Measurements from ENCODE around the gene ZMYND19. TPM values are rescaled to one million over a fixed set of nuclear protein-coding genes. Genes with fewer than 3 reads are reported as not detected.
"Not testable (repeated sequence)": the region's sequence is repeated elsewhere in the genome, so short reads cannot be mapped to it uniquely, and the experiment has no call there.

Gene ZMYND19
- total RNA-seq, 4 donors from 2014 or later = 26.1 to 40.5 (median 38.1) TPM

DNA sequence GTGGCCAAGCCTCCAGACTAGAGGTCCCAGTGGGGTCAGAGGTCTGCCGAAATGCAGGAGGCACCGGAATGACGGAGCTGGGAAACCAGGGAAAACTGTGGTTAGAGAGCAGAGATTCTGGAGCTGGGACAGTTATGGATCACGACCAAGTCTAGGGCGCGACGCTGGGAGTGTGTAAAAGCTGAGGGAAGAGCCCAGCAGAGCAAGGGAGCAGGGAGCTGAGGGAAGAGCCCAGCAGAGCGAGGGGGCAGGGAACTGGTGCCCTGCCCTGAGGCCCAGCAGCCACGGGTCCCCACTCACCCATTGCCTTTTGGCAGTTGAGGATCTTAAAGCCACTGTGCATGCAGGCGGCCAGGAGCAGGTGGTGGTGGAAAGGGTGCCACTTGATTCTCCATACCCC is 26.2 kb downstream of the ZMYND19 start:
- intact Hi-C loops (cut with DNase I; ENCODE audit: low total_unique reads) = no loop called here
- WGBS, 2 donors = 87 to 88% methylated on average over 9 to 10 of the region's 10 CpGs
- H3K4me3 ChIP-seq (ENCODE audit: low read depth, poor library complexity, severe bottlenecking) = no peak overlapping the region
- TF ChIP-seq POLR2A (IDR thresholded peaks at IDR 0.05) = no peak
- TF ChIP-seq, protein P1, sequence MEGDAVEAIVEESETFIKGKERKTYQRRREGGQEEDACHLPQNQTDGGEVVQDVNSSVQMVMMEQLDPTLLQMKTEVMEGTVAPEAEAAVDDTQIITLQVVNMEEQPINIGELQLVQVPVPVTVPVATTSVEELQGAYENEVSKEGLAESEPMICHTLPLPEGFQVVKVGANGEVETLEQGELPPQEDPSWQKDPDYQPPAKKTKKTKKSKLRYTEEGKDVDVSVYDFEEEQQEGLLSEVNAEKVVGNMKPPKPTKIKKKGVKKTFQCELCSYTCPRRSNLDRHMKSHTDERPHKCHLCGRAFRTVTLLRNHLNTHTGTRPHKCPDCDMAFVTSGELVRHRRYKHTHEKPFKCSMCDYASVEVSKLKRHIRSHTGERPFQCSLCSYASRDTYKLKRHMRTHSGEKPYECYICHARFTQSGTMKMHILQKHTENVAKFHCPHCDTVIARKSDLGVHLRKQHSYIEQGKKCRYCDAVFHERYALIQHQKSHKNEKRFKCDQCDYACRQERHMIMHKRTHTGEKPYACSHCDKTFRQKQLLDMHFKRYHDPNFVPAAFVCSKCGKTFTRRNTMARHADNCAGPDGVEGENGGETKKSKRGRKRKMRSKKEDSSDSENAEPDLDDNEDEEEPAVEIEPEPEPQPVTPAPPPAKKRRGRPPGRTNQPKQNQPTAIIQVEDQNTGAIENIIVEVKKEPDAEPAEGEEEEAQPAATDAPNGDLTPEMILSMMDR (IDR thresholded peaks at IDR 0.05) = no peak
- no peak for DNase-seq (ENCODE audit: low spot score in 2 of 2)

DNA sequence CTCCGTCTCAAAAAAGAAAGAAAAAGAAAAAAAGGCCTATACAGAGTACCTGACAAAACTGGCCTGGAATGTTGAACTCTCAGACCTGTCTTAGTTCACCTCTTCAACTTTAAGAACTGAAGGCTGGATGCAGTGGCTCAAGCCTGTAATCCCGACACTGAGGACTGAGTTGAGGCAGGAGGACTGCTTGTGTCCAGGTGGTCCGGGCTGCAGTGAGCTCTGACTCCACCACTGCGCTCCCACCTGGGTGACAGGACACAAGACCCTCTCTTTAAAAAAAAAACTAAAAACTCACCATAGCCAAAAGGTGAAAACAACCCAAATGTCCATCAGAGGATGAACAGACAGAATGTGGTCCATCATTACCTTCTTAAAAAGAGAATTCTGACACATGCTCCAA is 32.2 kb downstream of the ZMYND19 start:
- TF ChIP-seq POLR2A (IDR thresholded peaks at IDR 0.05) = no peak
- TF ChIP-seq, protein P1 (IDR thresholded peaks at IDR 0.05) = no peak
- intact Hi-C loops (cut with DNase I; ENCODE audit: low total_unique reads) = no loop called here
- WGBS, 2 donors = 94% methylated on average over 4 of the region's 4 CpGs
- no peak for DNase-seq (ENCODE audit: low spot score in 2 of 2)
- no peak overlapping the region for H3K4me3 ChIP-seq (ENCODE audit: low read depth, poor library complexity, severe bottlenecking)

DNA sequence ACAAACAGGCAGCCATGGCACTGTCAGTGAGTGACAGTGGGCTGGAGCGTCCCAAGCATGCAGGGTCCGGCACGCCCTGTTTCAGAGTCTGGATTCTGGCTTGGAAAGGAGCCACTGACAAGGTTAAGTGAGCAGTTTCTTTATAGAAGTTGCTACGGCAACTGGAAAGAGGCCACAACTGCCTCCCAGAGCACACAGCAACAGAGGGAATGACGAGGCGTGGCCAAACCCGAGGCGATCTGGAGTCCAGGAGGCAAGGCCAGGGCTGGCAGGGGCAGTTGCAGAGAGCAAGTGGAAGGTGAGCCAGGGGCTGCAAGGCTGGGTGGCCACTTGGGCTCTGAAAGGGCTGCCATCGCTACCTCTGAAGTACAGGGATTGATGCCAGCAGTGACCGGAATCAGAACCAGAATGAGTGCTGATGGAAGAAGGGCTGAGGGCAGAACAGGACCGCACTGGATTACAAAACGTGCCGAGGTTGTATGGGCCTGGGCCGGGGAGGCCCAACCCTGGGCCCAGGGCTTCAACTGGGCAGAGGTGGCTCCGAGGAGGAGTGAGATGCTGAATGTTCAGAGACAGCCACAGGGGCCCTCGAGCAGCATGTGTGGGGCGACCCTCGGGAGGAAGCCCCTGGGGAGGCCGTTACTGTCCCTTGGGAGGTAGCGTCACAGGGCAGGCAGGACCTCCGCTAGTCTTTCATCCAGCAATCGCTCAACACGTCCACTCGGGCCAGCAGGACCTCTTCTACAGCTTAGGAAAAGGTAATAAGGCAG is 34.1 kb downstream of the ZMYND19 start:
- DNase-seq (ENCODE audit: low spot score in 2 of 2) = no peak
- H3K4me3 ChIP-seq (ENCODE audit: low read depth, poor library complexity, severe bottlenecking) = no peak overlapping the region
- no peak for TF ChIP-seq POLR2A (IDR thresholded peaks at IDR 0.05)
- WGBS, 2 donors = 78 to 80% methylated on average over 24 of the region's 24 CpGs
- intact Hi-C loops (cut with DNase I; ENCODE audit: low total_unique reads) = no loop called here

DNA sequence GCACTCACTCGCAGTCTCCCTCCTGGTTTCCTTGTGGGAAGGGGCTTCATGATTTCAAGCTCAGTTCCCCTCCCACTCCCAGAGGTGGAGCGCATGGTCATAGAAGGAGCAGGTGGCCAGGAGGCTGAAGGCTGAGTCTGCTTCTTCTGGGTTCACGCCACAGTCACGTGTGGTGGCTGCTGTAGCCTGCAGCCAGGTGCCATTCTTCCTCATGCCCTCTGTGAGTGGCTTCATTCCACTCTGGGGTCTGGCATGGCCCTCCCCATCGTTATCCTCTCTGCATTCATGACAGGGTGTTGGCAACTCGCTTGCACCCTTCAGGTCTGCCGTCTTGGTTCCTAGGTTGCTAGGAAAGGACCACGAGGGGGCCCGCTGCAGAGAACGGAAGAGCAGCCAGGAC is 35.1 kb downstream of the ZMYND19 start:
- H3K4me3 ChIP-seq (ENCODE audit: low read depth, poor library complexity, severe bottlenecking) = no peak overlapping the region
- WGBS, 2 donors = 90 to 91% methylated on average over 10 of the region's 10 CpGs
- TF ChIP-seq, protein P1 (IDR thresholded peaks at IDR 0.05) = no peak
- no peak for TF ChIP-seq POLR2A (IDR thresholded peaks at IDR 0.05)
- intact Hi-C loops (cut with DNase I; ENCODE audit: low total_unique reads) = no loop called here
- no peak for DNase-seq (ENCODE audit: low spot score in 2 of 2)

DNA sequence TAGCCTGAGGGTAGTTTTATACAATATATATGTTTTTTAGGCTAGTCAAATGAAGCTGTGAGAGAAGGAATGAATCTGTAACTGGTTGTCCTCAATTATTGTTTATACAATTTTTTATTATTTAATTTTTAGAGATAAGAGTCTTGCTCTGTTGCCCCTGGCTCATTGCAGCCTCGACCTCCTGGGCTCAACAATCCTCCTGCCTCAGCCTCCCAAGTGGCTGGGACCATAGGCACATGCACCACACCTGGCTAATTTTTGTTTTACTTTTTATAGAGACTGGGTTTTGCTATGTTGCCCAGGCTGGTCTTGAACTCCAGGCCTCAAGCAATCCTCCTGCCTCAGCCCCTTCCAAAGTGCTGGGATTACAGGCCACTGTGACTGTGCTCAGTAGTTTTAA is 36.0 kb downstream of the ZMYND19 start:
- 73 to 81% methylated on average over 1 of the region's 1 CpG for WGBS, 2 donors
- DNase-seq (ENCODE audit: low spot score in 2 of 2) = no peak
- TF ChIP-seq, protein P1 (IDR thresholded peaks at IDR 0.05) = no peak
- TF ChIP-seq POLR2A (IDR thresholded peaks at IDR 0.05) = no peak
- intact Hi-C loops (cut with DNase I; ENCODE audit: low total_unique reads) = no loop called here
- no peak overlapping the region for H3K4me3 ChIP-seq (ENCODE audit: low read depth, poor library complexity, severe bottlenecking)

DNA sequence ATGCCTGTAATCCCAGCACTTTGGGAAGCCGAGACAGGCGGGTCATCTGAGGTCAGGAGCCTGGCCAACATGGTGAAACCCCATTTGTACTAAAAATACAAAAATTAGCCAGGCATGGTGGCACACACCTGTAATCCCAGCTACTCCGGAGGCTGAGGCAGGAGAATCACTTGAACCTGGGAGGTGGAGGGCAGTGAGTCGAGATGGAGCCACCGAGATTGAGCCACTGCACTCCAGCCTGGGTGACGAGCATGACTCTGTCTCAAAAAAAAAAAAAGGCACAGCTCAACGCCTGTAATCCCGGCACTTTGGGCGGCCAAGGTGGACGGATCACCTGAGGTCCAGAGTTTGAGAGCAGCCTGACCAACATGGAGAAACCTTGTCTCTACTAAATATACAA is 36.7 kb downstream of the ZMYND19 start:
- DNase-seq (ENCODE audit: low spot score in 2 of 2); H3K4me3 ChIP-seq (ENCODE audit: low read depth, poor library complexity, severe bottlenecking); intact Hi-C loops (cut with DNase I; ENCODE audit: low total_unique reads): not testable (repeated sequence)
- WGBS, 2 donors = 81 to 90% methylated on average over 10 of the region's 10 CpGs
